Measurements from ENCODE around the gene PDGFA.

PDGFA gene

GRCh38 chr7:500521-501420 lies 18.9 kb downstream of the PDGFA start:
- no peak for DNase-seq

GRCh38 chr7:499853-500485 lies 19.7 kb downstream of the PDGFA start:
- no peak for DNase-seq

GRCh38 chr7:498678-499641 lies 20.7 kb downstream of the PDGFA start:
- DNase-seq: no peak

DNA sequence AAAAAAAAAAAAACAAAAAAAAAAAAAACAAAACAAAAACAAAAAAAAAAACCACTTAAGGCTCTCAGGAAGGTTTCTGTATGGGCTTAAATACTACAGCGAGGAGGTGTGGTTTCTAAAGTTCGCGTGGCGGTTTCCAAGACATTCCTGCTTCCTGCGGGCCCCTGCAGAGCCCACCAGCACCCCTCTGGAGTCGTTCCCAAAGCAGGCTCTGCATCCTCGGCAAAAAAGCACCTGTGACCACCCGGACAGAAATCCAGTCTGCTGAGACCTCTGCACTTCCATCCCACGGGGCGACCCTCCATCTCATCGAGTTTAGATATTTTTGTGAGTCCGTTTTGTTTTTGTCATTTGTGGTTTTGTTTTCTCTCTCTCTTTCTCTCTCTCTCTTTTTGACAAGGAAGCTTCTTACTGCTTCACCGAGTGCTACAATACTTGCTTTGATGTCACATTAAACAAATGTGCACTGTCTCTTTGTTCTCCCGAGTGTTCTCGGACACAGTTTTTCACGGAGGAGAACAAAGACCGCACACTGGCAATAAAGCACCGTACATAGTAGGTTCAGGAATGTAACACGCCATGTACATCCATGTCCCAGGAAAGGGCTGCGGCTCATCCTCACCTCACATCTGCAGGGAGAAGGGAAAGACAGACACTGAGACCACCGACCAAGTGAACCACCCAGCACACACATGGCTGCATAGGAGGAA lies 21.5 kb downstream of the PDGFA start:
- DNase-seq: no peak

DNA sequence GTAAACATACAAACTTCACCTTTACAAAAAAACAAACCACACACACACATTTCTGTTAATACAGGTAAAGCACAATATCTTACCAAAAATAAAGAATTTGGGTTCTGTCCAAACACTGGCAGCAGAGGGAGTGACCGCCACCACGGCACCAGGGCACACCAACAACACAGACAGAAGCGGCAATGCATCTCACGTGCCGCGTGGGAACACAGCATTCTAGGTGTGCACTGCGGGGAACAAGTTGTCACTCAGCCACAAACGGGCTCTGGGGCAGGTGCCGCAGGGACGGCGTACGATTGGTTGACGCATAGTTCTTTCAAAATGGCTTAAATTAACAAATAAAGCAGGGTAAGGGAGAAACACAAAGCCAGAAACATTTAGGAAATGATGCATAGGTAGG lies 22.3 kb downstream of the PDGFA start:
- no peak for DNase-seq

GRCh38 chr7:496528-497295 lies 22.9 kb downstream of the PDGFA start:
- DNase-seq: no peak

DNA sequence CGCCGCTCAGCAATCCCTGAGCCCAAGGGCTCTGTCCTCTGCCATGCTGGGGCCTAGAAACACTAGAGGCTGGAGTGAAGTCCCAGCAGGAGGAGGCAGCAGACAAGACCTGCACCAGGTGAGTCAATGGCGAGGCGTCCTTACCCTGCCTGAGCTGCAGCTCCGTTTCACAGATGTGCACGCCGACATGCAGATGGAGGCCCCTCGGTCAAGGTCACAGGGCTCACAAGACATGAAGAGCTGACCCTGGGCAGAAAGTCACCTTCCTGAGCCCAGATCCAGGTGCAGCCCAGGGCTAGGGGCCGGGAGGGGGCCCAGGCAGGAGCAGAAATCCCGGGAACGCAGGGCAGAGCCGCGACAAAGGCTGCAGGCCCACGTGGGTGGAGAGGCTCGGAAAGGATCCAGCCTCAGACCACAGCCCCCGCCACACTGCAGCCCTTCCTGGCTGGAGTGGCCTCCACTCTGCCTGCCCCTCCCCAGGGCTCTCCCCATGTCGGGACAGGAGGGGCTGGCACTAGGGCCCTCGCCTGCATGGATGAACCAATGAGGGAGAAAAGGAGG lies 23.8 kb downstream of the PDGFA start:
- no peak for DNase-seq

GRCh38 chr7:495326-495725 lies 24.3 kb downstream of the PDGFA start:
- DNase-seq: no peak

- no peak for DNase-seq
Measured at GRCh38 chr7:494906-495305, 24.7 kb downstream of the PDGFA start.

- no peak for DNase-seq
Measured at GRCh38 chr7:494259-494687, 25.4 kb downstream of the PDGFA start.

- no peak for DNase-seq
Measured at GRCh38 chr7:493661-494251, 25.9 kb downstream of the PDGFA start.

DNA sequence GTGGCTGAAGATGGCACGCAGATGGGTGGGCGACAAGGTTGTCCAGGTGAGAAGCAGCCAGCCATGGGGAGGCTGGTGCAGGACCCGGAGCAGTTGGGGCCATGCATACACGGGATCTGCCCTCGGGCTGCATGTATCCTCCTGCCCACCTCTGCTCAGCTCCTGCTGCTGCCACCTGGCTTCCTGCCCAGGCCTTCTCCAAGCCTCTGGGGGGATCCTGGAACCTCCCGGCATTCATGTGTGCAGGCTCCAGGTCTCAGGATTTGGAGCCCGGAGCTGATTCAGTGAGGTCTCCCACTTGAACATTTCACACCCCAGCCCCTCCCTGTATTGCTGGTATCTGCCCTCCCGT lies 27.0 kb downstream of the PDGFA start:
- DNase-seq: no peak

- no peak for DNase-seq
Measured at GRCh38 chr7:491958-492713, 27.5 kb downstream of the PDGFA start.

GRCh38 chr7:491292-491957 lies 28.2 kb downstream of the PDGFA start:
- no peak for DNase-seq

DNA sequence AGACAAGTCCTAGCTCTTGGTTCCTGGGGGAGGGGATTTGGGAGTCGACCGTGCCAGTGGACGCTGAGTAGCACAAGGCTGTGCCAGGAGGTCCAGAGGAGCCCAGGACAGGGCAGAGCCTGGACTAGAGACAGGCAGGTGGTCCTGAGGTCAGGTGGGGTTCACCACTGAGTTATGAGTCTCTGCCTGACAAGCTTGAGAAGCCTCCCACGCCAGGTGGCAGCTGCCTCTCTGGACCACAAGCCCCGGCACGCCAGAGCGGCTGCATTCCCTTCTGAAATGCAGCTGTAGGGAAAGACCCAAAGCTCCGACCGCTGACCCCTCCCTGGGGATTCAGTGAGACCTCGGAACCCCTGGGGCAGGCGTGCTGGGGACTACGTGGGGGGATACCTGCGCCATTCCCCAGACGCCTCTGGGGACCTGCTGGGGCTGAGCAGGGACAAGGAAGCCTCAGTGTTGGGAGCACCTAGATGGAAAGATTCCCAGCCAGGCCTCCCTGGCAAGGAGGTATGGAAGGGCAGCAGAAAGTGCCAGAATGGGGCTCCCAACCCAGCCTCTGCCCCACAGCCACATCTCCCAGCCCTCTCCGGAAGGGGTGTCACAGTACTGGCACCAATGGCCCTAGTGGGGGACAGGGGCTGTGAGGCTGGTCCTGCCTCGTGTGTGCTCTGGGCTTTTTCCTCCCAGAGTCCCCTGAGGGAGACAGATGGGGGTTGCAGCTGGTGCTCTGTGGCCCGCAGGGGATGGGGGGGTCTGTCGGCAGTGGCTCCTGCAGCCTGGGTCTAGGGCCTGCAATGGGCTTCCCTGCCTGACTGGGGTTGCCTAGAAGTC lies 29.0 kb downstream of the PDGFA start:
- no peak for DNase-seq

GRCh38 chr7:489876-490275 lies 29.8 kb downstream of the PDGFA start:
- DNase-seq: no peak

DNA sequence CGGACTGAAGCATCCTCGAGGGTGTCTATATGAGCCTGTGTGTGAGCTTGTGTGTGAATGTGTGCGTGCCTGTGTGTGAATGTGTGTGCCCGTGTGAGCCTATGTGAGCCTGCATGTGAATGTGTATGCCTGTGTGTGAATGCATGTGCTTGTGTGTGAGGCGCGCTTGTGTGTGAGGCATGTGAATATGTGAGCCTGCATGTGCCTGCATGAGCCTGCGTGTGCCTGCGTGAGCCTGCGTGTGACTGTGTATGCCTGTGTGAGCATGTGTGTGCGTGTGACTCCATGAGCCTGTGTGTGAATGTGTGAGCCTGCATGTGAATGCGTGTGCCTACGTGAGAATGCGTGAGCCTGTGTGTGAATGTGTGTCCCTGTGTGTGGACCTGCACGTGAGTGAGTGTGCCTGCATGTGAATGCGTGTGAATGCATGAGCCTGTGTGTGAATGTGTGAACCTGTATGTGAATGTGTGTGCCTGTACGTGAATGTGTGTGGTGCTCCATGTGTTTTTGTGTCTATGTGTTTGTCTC lies 33.4 kb downstream of the PDGFA start:
- DNase-seq: no peak

All from activated T-cell treated with anti-CD3 and anti-CD28 coated beads, Interleukin-2, amount 50 U/mL, for 48 hours (primary cell).